HEK293T (cell line): ENCODE measurements around the gene AANAT.

Experiments used
- CTCF ChIA-PET: fragments of 350-600 bp; formaldehyde crosslinking; extraction: SDS; loops from one replicate; lab custom pipeline; 2021; ENCODE audit warnings: antibody characterized with exemption, inconsistent platforms; lab: Yijun Ruan, JAX
- POLR2A ChIA-PET: fragments of 350-600 bp; formaldehyde crosslinking; extraction: SDS; loops from one replicate; lab custom pipeline; 2020; ENCODE audit warnings: antibody characterized with exemption, inconsistent platforms; lab: Yijun Ruan, JAX
- DNase-seq: peaks from one replicate; pipeline ENCODE4 v3.0.0; 2012; ENCODE audit warnings: mixed read lengths; ENCODE audit errors: extremely low spot score
- ARNT ChIP-seq: fragments of 450-650 bp; IDR thresholded peaks from 2 replicates; pipeline ENCODE4 v1.6.1; 2017; ENCODE audit warnings: mild to moderate bottlenecking
- BHLHE40 ChIP-seq: fragments of 450-650 bp; IDR thresholded peaks from 2 replicates; pipeline ENCODE4 v1.6.1; 2016; ENCODE audit warnings: mild to moderate bottlenecking, moderate library complexity, borderline replicate concordance
- CTBP1 ChIP-seq: fragments of 450-650 bp; IDR thresholded peaks from 2 replicates; pipeline ENCODE4 v1.6.1; 2016; ENCODE audit warnings: borderline replicate concordance
- ELF4 ChIP-seq: fragments of 450-650 bp; IDR thresholded peaks from 2 replicates; pipeline ENCODE4 v1.6.1; 2017; ENCODE audit warnings: antibody characterized with exemption
- FOXA1 ChIP-seq: fragments of 450-650 bp; IDR thresholded peaks from 2 replicates; pipeline ENCODE4 v1.6.1; 2016; ENCODE audit warnings: mild to moderate bottlenecking
- FOXK2 ChIP-seq: fragments of 450-650 bp; IDR thresholded peaks from 2 replicates; pipeline ENCODE4 v1.6.1; 2016; ENCODE audit warnings: mild to moderate bottlenecking
- FOXM1 ChIP-seq: fragments of 450-650 bp; IDR thresholded peaks from 2 replicates; pipeline ENCODE4 v1.6.1; 2017; ENCODE audit warnings: mild to moderate bottlenecking, borderline replicate concordance
- HDGF ChIP-seq: fragments of 450-650 bp; IDR thresholded peaks from 2 replicates; pipeline ENCODE4 v1.6.1; 2017; ENCODE audit warnings: antibody characterized with exemption, borderline replicate concordance
- L3MBTL2 ChIP-seq: fragments of 450-650 bp; conservative IDR thresholded peaks from 2 replicates; pipeline ENCODE4 v1.6.1; 2016; ENCODE audit warnings: mild to moderate bottlenecking
- LEF1 ChIP-seq: fragments of 450-650 bp; IDR thresholded peaks from 2 replicates; pipeline ENCODE4 v1.6.1; 2017; ENCODE audit warnings: mild to moderate bottlenecking, borderline replicate concordance
- NFRKB ChIP-seq: fragments of 450-650 bp; IDR thresholded peaks from 2 replicates; pipeline ENCODE4 v1.6.1; 2016; ENCODE audit warnings: mild to moderate bottlenecking, moderate library complexity
- SP1 ChIP-seq: fragments of 450-650 bp; IDR thresholded peaks from 2 replicates; pipeline ENCODE4 v1.6.1; 2017
- SUZ12 ChIP-seq: fragments of 450-650 bp; IDR thresholded peaks from 2 replicates; pipeline ENCODE4 v1.6.1; 2016; ENCODE audit warnings: mild to moderate bottlenecking
- TARDBP ChIP-seq: fragments of 450-650 bp; IDR thresholded peaks from 2 replicates; pipeline ENCODE4 v1.6.1; 2016
- ZNF384 ChIP-seq: fragments of 450-650 bp; IDR thresholded peaks from 2 replicates; pipeline ENCODE4 v1.6.1; 2016
- TF ChIP-seq, protein P1 (sequence below): fragments of 450-650 bp; IDR thresholded peaks from 2 replicates; pipeline ENCODE4 v1.6.1; 2016

AANAT gene

DNA sequence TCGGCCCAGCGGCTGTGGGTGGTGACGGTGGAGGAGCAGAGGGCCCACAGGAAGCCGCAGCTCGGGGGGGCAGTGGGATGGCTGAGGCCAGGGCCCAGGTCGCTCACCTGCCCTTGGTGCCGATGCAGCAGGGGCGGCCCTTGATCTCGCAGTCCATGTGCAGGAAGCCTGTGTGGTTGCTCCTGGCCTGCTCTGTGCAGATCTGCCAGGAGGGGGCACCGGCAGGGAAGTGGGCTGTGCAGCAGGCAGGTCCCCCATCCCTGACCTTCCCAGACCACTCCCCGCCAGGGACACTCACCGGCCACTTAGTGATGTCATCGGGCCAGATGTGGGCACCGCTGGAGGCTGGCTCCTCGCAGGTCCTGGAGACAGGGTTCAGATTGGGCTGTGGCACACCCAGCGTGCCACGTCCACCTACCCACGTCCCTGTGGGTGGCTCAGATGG lies 6.2 kb downstream of the AANAT start:
- ChIA-PET POLR2A (no interaction called here), CTCF (no interaction called here)
- TF ChIP-seq LEF1 = no peak
- no peak for TF ChIP-seq TARDBP
- TF ChIP-seq L3MBTL2 = no peak
- TF ChIP-seq HDGF = no peak
- DNase-seq = no peak

DNA sequence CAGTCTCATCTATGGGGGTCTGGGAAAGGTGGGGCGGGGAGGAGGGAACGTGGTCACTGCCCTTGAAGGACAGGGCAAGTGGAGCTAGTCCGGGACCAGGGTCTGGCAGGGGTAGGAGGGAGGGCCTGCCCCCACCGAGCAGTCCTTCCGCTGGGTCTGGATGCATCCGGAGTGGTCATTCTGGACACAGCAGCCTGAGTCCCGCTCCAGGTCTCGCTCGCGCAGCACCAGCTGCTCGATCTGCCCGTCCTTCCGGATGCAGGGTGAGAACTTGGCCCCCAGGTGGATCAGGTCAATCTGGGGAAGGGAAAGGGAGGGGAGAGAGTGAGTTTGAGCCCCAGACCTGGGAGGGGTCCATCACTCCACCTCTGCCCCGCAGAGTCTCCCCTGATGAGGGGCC lies 6.8 kb downstream of the AANAT start:
- TF ChIP-seq, protein P1, sequence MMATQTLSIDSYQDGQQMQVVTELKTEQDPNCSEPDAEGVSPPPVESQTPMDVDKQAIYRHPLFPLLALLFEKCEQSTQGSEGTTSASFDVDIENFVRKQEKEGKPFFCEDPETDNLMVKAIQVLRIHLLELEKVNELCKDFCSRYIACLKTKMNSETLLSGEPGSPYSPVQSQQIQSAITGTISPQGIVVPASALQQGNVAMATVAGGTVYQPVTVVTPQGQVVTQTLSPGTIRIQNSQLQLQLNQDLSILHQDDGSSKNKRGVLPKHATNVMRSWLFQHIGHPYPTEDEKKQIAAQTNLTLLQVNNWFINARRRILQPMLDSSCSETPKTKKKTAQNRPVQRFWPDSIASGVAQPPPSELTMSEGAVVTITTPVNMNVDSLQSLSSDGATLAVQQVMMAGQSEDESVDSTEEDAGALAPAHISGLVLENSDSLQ = no peak
- no peak for TF ChIP-seq L3MBTL2
- no peak for TF ChIP-seq LEF1
- TF ChIP-seq NFRKB = no peak
- TF ChIP-seq FOXM1 = no peak
- TF ChIP-seq FOXA1 = no peak
- no peak for TF ChIP-seq ARNT
- TF ChIP-seq SP1 = no peak
- no peak for TF ChIP-seq TARDBP
- TF ChIP-seq ELF4 = no peak
- no peak for TF ChIP-seq CTBP1
- TF ChIP-seq FOXK2 = no peak
- no peak for TF ChIP-seq SUZ12
- POLR2A ChIA-PET = no interaction called here
- CTCF ChIA-PET = no interaction called here
- no peak for DNase-seq

- ChIA-PET POLR2A (no interaction called here), CTCF (interaction anchor here (0.9 kb wide), 1 partner anchor 8 kb away, joined by 3 read pairs; the partner anchor contains the start of gene AANAT)
- no peak for DNase-seq
- TF ChIP-seq FOXA1 (no peak), BHLHE40 (no peak), ZNF384 (no peak), FOXM1 (no peak), L3MBTL2 (no peak), ELF4 (no peak), FOXK2 (no peak), SP1 (no peak), ARNT (no peak)
- TF ChIP-seq, protein P1 = no peak
These were observed 7.5 kb downstream of the AANAT start for GRCh38 chr17:76474894-76475293.

- POLR2A ChIA-PET = no interaction called here
- DNase-seq = no peak
- CTCF ChIA-PET = interaction anchor here (0.9 to 2.3 kb wide), 3 partner anchors 8 to 31 kb away, joined by 3 to 8 read pairs (median 5); partner anchors contain the start of gene AANAT
- TF ChIP-seq ARNT = no peak
- TF ChIP-seq FOXK2 = no peak
- no peak for TF ChIP-seq CTBP1
- no peak for TF ChIP-seq NFRKB
- TF ChIP-seq BHLHE40 = no peak
- TF ChIP-seq HDGF = no peak
- TF ChIP-seq SUZ12 = no peak
- TF ChIP-seq L3MBTL2 = no peak
- TF ChIP-seq, protein P1 = no peak
- TF ChIP-seq FOXM1 = no peak
- no peak for TF ChIP-seq FOXA1
- TF ChIP-seq LEF1 = no peak
- no peak for TF ChIP-seq ZNF384
- no peak for TF ChIP-seq ELF4
These were observed 7.9 kb downstream of the AANAT start for GRCh38 chr17:76475302-76475701.

DNA sequence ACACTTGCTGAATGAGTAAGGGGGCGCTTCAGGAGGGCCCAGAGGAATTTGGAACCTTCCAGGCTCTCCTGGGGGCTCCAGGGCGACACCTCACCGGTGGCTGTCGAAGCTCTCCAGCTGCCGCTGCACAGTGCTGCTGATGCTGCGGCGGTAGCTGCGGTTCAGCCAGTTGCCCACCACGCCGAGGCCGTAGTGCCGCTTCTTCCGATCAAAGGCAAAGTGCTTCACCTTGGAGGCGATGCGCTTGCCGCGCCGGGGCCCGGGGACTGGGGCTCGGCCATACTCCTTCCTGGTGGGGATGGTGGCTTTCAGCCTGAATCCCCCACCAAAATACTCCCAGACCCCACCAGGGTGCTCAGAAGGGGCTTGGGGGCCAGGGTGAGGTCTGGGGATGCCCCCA lies 9.3 kb downstream of the AANAT start:
- TF ChIP-seq NFRKB = no peak
- CTCF ChIA-PET = interaction anchor here (2.3 kb wide), 1 partner anchor 10 kb away, joined by 8 read pairs; the partner anchor contains the start of gene AANAT
- no peak for DNase-seq
- POLR2A ChIA-PET = no interaction called here

DNA sequence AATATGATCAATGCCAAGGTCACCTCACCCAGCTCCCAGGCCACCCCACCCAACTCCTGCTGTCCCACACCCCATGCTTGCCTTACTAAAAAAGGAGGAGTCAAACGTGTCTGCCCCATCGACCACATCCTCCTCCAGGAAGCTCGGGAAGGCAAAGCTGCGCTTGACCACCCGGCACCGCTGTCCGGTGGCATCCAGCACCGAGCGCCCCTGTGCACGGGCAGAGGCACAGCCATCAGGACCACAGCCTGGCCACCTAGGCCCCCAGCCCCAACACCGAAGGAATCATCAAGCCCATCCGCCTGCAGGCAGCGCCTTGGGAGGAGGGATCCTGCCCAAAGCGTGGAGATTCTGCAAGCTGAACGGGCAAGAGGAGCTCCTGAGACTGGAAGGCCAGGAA lies 10.2 kb downstream of the AANAT start:
- no peak for DNase-seq
- TF ChIP-seq BHLHE40 (no peak), SUZ12 (no peak), LEF1 (no peak), NFRKB (no peak), FOXK2 (no peak), ZNF384 (no peak), SP1 (no peak), FOXA1 (no peak), L3MBTL2 (no peak), CTBP1 (no peak), ARNT (no peak), FOXM1 (no peak), HDGF (no peak), TARDBP (no peak), ELF4 (no peak)
- TF ChIP-seq, protein P1 = no peak
- ChIA-PET POLR2A (no interaction called here), CTCF (interaction anchor here (2.3 kb wide), 1 partner anchor 11 kb away, joined by 8 read pairs; the partner anchor contains the start of gene AANAT)
